ENCODE data around the gene LONP1.

DNA sequence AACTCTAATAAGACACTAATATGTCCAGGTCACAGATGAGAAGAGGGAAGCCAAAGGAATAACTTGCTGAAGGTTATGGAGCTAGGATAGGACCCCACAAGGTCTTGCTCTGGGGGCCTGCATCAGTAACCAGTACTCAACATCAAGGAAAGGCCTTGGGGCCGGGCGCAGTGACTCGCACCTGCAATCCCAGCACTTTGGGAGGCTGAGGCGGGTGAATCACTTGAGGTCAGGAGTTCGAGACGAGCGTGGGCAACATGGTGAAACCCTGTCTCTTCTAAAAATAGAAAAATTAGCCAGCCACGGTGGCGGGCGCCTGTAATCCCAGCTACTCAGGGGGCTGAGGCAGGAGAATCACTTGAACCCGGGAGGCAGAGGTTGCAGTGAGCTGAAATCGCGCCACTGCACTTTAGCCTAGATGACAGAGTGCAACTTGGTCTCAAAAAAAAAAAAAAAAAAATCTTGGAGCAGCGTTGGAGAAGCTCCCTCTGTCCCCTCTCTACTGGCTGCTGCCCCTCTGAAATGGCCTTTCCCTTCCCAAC is 1.8 kb downstream of the LONP1 start:
- TF ChIP-seq, protein P1, sequence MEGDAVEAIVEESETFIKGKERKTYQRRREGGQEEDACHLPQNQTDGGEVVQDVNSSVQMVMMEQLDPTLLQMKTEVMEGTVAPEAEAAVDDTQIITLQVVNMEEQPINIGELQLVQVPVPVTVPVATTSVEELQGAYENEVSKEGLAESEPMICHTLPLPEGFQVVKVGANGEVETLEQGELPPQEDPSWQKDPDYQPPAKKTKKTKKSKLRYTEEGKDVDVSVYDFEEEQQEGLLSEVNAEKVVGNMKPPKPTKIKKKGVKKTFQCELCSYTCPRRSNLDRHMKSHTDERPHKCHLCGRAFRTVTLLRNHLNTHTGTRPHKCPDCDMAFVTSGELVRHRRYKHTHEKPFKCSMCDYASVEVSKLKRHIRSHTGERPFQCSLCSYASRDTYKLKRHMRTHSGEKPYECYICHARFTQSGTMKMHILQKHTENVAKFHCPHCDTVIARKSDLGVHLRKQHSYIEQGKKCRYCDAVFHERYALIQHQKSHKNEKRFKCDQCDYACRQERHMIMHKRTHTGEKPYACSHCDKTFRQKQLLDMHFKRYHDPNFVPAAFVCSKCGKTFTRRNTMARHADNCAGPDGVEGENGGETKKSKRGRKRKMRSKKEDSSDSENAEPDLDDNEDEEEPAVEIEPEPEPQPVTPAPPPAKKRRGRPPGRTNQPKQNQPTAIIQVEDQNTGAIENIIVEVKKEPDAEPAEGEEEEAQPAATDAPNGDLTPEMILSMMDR (IDR thresholded peaks at IDR 0.05) = no peak
- TF ChIP-seq POLR2A (IDR thresholded peaks at IDR 0.05) = no peak

All from lower leg skin (tissue), 3 donors.